Thoracic aorta (tissue), 2 donors: Measurements from ENCODE around the gene LSM7. TPM values are rescaled to one million over a fixed set of nuclear protein-coding genes. Genes with fewer than 3 reads are reported as not detected.

Source experiments
- ATAC-seq: fragments of 150-250 bp; one replicate; pipeline ENCODE4 v1.8.0; 2017; ENCODE audit warnings: low read depth; ENCODE audit not compliant: insufficient number of reproducible peaks, low FRiP score
- DNase-seq: peaks from one replicate; pipeline ENCODE4 v3.0.0-alpha.2; 2020; ENCODE audit warnings: low spot score
- H3K27ac ChIP-seq, 2 donors: fragments of 200-600 bp; sonication (generic); 1 replicate in 1 of 2; 2 replicates in 1 of 2; pipeline ENCODE4 v1.5.1; 2016; ENCODE audit warnings: mild to moderate bottlenecking in 2 of 2, moderate library complexity in 2 of 2
- H3K27me3 ChIP-seq: fragments of 200-600 bp; sonication (generic); replicated peaks from 2 replicates; pipeline ENCODE4 v1.6.0; 2016; ENCODE audit warnings: mild to moderate bottlenecking; ENCODE audit not compliant: insufficient read depth
- H3K36me3 ChIP-seq: fragments of 200-600 bp; sonication (generic); one replicate; pipeline ENCODE4 v1.5.1; 2016
- H3K4me1 ChIP-seq, 2 donors: fragments of 200-600 bp; sonication (generic); 1 replicate in 1 of 2; 2 replicates in 1 of 2; pipeline versions ENCODE4 v1.5.1 to v1.6.0; 2016; ENCODE audit warnings: low read depth in 2 of 2, mild to moderate bottlenecking in 1 of 2; ENCODE audit not compliant: control insufficient read depth in 1 of 2
- H3K4me3 ChIP-seq: fragments of 200-600 bp; sonication (generic); 2 replicates; pipeline ENCODE4 v1.5.1; 2016; ENCODE audit warnings: mild to moderate bottlenecking
- H3K9me3 ChIP-seq: fragments of 200-600 bp; sonication (generic); 2 replicates; pipeline ENCODE4 v1.5.1; 2016
- total RNA-seq, 2 donors: library from RNA; depleted of rRNA; stranded (reverse); fragments of >200 nt; gene quantifications; one replicate each; pipeline versions ENCODE4 v1.1.0 to v1.2.3, GENCODE V29; 2016
- TF ChIP-seq, protein P1 (sequence below): fragments of 200-600 bp; sonication (generic); IDR thresholded peaks from one replicate; pipeline ENCODE4 v1.5.1; 2019; ENCODE audit warnings: antibody characterized with exemption

LSM7 gene
- total RNA-seq, 2 donors from 2014 or later = 35.5 to 38.8 TPM

DNA sequence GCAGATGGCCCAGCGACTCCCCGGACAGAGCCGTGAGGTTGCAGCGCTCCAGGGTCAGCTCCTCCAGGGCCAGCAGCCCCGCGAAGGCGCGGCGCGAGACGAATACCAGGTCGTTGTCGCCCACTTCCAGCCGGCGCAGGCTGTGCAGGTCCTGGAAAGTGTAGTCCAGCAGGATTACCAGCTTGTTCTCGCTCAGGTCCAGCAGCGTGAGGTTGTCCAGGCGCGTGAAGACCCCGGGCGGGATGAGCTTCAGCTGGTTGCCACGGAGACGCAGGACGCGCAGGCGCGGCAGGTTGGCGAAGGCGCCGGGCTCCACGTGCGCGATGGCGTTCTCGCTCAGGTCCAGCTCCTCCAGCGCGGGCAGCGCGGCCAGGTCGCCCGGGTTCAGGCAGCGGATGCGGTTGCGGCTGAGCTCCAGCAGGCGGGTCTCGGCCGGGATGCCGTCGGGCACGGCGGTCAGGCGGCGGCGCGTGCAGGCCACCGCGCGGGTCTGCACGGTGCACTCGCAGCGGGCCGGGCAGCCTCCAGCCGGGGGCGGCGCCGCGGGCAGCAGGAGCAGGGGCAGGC lies 37.1 kb downstream of the LSM7 start:
- Histone ChIP-seq H3K9me3 (no peaks in the 10 kb centered on the region), H3K27me3 (peaks cover 7% of the 10 kb centered on the region), H3K27ac (no peak overlapping the region), H3K4me3 (peak overlapping the region; percentile 63), H3K4me1 (peaks cover 24 to 49% of the 10 kb centered on the region in 2 donors), H3K36me3 (peaks cover 3% of the 10 kb centered on the region)
- DNase-seq (no peak), ATAC-seq (no peak)
- TF ChIP-seq, protein P1, sequence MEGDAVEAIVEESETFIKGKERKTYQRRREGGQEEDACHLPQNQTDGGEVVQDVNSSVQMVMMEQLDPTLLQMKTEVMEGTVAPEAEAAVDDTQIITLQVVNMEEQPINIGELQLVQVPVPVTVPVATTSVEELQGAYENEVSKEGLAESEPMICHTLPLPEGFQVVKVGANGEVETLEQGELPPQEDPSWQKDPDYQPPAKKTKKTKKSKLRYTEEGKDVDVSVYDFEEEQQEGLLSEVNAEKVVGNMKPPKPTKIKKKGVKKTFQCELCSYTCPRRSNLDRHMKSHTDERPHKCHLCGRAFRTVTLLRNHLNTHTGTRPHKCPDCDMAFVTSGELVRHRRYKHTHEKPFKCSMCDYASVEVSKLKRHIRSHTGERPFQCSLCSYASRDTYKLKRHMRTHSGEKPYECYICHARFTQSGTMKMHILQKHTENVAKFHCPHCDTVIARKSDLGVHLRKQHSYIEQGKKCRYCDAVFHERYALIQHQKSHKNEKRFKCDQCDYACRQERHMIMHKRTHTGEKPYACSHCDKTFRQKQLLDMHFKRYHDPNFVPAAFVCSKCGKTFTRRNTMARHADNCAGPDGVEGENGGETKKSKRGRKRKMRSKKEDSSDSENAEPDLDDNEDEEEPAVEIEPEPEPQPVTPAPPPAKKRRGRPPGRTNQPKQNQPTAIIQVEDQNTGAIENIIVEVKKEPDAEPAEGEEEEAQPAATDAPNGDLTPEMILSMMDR = no peak

DNA sequence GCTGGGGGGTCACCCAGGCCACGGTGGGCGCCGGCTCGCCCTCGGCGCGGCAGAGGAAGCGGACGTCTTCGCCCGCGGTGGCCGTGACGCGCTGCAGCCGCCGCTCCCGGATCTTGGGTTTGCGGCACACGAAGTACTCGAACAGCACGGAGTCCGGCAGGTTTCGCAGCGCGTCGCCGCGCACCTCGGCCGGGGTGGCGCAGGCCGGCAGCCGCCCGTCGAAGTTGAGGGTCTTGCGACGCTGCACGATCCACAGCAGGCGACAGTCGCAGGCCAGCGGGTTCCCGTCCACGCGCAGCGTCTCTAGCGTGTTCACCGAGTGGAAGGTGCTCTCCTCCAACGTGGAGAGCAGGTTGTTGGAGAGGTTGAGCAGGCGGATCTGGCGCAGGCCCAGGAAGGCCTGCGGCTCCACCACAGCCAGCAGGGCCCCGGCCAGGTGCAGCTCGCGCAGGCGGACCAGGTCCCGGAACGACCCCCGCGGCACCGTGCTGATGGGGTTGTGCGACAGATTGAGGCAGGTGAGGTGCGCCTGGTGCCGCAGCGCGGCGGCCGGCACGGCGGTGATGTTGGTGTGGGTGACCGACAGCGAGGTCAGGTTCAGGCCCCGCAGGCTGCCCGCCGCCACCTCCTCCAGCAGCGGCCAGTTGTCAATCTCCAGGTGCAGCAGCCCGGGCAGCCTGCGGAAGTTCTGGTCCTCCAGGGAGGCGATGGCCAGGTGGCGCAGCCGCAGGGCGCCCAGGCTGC lies 37.8 kb downstream of the LSM7 start:
- Histone ChIP-seq H3K27ac (no peak overlapping the region), H3K4me1 (peaks cover 24 to 49% of the 10 kb centered on the region in 2 donors), H3K36me3 (peaks cover 3% of the 10 kb centered on the region), H3K9me3 (no peaks in the 10 kb centered on the region), H3K4me3 (peak overlapping the region; percentile 63), H3K27me3 (peaks cover 7% of the 10 kb centered on the region)
- no peak for ATAC-seq
- TF ChIP-seq, protein P1 = no peak
- DNase-seq = no peak

DNA sequence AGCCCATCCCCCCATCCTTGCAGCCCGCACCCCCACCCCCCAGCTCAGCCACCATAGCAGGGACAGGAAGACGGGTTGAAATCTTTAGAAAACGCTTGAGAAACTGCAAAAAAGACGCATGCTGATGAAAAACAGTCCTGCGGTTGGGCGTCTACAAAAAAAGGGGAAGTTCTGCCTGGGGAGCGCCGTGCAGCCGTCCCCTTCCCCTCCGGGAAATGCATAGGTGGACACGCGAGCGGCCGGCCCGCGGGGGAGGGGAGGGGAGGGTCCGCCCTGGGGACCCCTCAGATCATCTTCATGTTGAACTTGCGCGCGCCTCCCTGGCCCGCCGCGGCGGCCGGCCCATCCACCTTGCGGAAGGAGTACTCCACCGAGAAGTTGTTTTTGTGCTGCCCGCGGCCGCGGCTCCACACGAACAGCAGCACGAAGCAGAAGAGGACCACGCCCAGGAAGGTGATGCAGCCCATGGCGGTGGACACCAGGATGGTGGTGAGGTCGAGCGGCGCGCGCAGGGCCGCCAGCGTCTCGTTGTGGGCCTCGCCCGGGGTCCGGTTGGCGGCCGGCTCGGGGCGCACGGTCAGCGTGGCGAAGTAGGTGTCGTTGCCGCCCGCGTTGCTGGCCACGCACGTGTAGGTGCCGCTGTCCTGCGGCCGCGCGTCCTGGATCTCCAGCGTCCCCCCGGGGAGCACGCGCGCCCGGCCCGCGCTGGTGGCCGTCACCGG lies 38.5 kb downstream of the LSM7 start:
- peaks cover 24 to 43% of the 10 kb centered on the region in 2 donors for H3K4me1 ChIP-seq
- ATAC-seq = no peak
- no peak overlapping the region for H3K27ac ChIP-seq
- DNase-seq = no peak
- TF ChIP-seq, protein P1 = no peak
- peaks cover 7% of the 10 kb centered on the region for H3K27me3 ChIP-seq
- H3K9me3 ChIP-seq = no peaks in the 10 kb centered on the region
- H3K4me3 ChIP-seq = peak overlapping the region; percentile 63
- peaks cover 3% of the 10 kb centered on the region for H3K36me3 ChIP-seq

DNA sequence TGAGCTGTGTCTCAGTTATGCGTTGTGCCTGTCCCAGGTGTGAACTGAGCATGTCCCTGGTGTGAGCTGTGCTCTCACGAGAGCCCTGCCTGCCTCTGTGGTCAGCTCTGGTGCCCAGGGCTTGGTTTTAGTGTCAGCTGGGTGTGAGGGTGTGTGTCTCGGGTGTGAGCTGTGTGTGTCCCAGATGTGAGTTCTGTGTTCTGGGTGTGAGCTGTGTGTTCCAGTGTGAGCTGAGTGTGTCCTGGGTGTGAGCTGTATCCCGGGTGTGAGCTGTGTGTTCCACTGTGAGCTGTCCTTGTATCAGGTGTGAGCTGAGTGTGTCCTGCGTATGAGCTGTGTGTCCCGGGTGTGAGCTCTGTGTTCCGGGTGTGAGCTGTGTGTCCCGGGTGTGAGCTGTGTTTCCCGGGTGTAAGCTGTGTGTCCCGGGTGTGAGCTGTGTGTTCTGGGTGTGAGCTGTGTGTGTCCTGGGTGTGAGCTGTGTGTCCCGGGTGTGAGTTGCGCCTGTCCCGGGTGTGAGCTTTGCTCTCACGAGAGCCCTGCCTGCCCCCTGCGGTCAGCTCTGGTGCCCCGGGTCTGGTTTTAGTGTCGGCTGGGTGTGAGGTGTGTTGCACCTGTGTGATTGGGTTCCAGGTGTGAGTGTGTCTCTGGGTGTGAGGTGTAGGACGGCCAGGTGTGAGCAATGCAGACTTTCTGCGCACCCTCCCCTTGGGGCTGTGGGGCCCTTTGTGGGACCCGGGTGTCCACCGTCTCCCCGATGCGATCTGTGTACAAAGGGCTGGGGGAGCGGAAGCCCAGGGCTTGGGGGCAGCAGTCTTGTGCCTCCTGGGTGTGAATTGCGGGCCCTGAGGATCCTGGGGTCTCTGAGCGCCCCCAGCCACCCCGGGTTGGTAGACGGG lies 39.3 kb downstream of the LSM7 start:
- H3K4me1 ChIP-seq = peaks cover 20 to 34% of the 10 kb centered on the region in 2 donors
- TF ChIP-seq, protein P1 = no peak
- H3K9me3 ChIP-seq = no peaks in the 10 kb centered on the region
- ATAC-seq = no peak
- no peak for DNase-seq
- peaks cover 3% of the 10 kb centered on the region for H3K36me3 ChIP-seq
- H3K27ac ChIP-seq = no peak overlapping the region
- H3K27me3 ChIP-seq = peaks cover 7% of the 10 kb centered on the region
- H3K4me3 ChIP-seq = peak overlapping the region; percentile 63
